SU-DHL-6 (cell line): ENCODE results near the gene LGR6.

ENCODE experiments used
- CTCF ChIP-seq: fragments of 200-600 bp; sonication (generic); IDR thresholded peaks from one replicate; pipeline ENCODE4 v1.5.1; 2017; ENCODE audit warnings: antibody characterized with exemption, mild to moderate bottlenecking, low read length, moderate library complexity; ENCODE audit not compliant: insufficient read depth, poor library complexity, severe bottlenecking
- EZH2phosphoT487 ChIP-seq: fragments of 200-600 bp; sonication (generic), shearing (Covaris generic); conservative IDR thresholded peaks from 2 replicates; pipeline ENCODE4 v1.6.1; 2018; ENCODE audit warnings: mild to moderate bottlenecking, antibody characterized with exemption, low read length, moderate library complexity, mixed read lengths

DNA sequence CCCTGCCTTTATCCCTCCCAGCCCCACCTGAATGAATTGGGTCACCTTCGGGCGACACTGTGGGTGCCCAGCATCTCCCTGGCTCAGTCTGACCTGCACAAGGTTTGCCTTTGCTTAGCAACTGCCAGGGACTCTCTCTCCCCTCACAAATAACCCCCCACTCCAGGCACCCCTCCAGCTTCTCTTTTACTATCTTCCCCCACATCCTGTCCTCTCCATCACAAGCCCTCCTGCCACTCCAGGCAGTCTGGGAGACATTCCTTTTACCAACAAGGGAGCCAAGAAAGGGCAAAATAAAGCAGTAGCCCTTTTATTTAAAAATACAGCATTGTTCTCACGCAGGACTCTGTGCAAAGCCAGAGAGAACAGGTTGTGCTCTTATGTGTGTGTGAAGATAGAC, 23.9 kb downstream of the LGR6 start:
- TF ChIP-seq CTCF (no peak), EZH2phosphoT487 (no peak)
